Measurements from ENCODE around the gene DIO1.

DNA sequence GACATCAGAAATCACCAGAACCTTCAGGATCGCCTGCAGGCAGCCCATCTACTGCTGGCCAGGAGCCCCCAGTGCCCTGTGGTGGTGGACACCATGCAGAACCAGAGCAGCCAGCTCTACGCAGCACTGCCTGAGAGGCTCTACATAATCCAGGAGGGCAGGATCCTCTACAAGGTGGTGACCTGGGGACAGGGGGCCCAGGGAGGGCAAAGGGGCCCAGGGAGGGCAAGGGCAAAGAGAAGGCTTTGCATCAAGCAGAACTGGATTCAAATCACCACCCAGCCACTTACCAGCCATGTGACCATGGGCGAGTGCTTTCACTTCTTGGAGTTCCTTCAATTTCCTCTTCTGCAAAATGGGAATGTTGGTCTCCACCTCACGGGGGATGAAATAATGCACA lies 12.1 kb downstream of the DIO1 start:
- no peak for TF ChIP-seq POLR2A (IDR thresholded peaks at IDR 0.05)
- TF ChIP-seq, protein P1, sequence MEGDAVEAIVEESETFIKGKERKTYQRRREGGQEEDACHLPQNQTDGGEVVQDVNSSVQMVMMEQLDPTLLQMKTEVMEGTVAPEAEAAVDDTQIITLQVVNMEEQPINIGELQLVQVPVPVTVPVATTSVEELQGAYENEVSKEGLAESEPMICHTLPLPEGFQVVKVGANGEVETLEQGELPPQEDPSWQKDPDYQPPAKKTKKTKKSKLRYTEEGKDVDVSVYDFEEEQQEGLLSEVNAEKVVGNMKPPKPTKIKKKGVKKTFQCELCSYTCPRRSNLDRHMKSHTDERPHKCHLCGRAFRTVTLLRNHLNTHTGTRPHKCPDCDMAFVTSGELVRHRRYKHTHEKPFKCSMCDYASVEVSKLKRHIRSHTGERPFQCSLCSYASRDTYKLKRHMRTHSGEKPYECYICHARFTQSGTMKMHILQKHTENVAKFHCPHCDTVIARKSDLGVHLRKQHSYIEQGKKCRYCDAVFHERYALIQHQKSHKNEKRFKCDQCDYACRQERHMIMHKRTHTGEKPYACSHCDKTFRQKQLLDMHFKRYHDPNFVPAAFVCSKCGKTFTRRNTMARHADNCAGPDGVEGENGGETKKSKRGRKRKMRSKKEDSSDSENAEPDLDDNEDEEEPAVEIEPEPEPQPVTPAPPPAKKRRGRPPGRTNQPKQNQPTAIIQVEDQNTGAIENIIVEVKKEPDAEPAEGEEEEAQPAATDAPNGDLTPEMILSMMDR (IDR thresholded peaks at IDR 0.05): no peak
- TF ChIP-seq EP300 (IDR thresholded peaks at IDR 0.05): no peak
